IPS DF 6.9 (cell line): ENCODE measurements around the gene HEPHL1.

ENCODE experiments used
- DNase-seq: peaks from one replicate; pipeline ENCODE4 v3.0.0-alpha.2; 2013; ENCODE audit warnings: low read depth, low spot score
- H3K27ac ChIP-seq: one replicate; pipeline ENCODE4 v1.5.1; 2013; ENCODE audit warnings: low read length, control low read depth
- H3K27me3 ChIP-seq: 2 replicates; pipeline ENCODE4 v1.6.1; 2013; ENCODE audit warnings: mild to moderate bottlenecking, low read length; ENCODE audit not compliant: control insufficient read depth, insufficient read depth
- H3K36me3 ChIP-seq: 2 replicates; pipeline ENCODE4 v1.6.1; 2013; ENCODE audit warnings: low read length; ENCODE audit not compliant: control insufficient read depth, insufficient read depth
- H3K4me1 ChIP-seq: 2 replicates; pipeline ENCODE4 v1.6.1; 2013; ENCODE audit warnings: low read length; ENCODE audit not compliant: control insufficient read depth, insufficient read depth
- H3K4me3 ChIP-seq: 2 replicates; pipeline ENCODE4 v1.5.1; 2013; ENCODE audit warnings: mild to moderate bottlenecking, low read length
- H3K9me3 ChIP-seq: 2 replicates; pipeline ENCODE4 v1.6.1; 2013; ENCODE audit warnings: low read length, inconsistent platforms; ENCODE audit not compliant: control insufficient read depth, insufficient read depth
- WGBS: extraction: QIAGEN DNeasy Blood & Tissue Kit; methylation state at CpG from one replicate; pipeline ENCODE4 v1.1.7; 2013; ENCODE audit warnings: mixed read lengths, missing lambda C conversion rate; ENCODE audit not compliant: insufficient read length, insufficient coverage; 5-methylcytosine and 5-hydroxymethylcytosine counted together

HEPHL1 gene

GRCh38 chr11:94139416-94139815 lies 118.3 kb downstream of the HEPHL1 start:
- no peaks in the 10 kb centered on the region for H3K27me3 ChIP-seq
- WGBS: no CpG with 5 or more reads among the region's 4 CpGs
- H3K4me1 ChIP-seq: peaks cover 5% of the 10 kb centered on the region
- no peak overlapping the region for H3K27ac ChIP-seq
- H3K36me3 ChIP-seq: no peaks in the 10 kb centered on the region
- DNase-seq: no peak
- no peaks in the 10 kb centered on the region for H3K9me3 ChIP-seq
- H3K4me3 ChIP-seq: no peak overlapping the region

GRCh38 chr11:94140154-94140655 lies 119.1 kb downstream of the HEPHL1 start:
- H3K9me3 ChIP-seq: no peaks in the 10 kb centered on the region
- H3K36me3 ChIP-seq: no peaks in the 10 kb centered on the region
- peaks cover 1% of the 10 kb centered on the region; the same call in 1 of the 2 replicates for H3K4me1 ChIP-seq
- WGBS: no CpG with 5 or more reads among the region's 2 CpGs
- no peak overlapping the region for H3K4me3 ChIP-seq
- no peak for DNase-seq
- H3K27me3 ChIP-seq: no peaks in the 10 kb centered on the region
- no peak overlapping the region for H3K27ac ChIP-seq

GRCh38 chr11:94141511-94142307 lies 120.6 kb downstream of the HEPHL1 start:
- Histone ChIP-seq H3K4me3 (no peak overlapping the region), H3K4me1 (peaks cover 1% of the 10 kb centered on the region; the same call in 1 of the 2 replicates), H3K27me3 (no peaks in the 10 kb centered on the region), H3K27ac (no peak overlapping the region), H3K9me3 (no peaks in the 10 kb centered on the region), H3K36me3 (no peaks in the 10 kb centered on the region)
- WGBS: no CpG with 5 or more reads among the region's 12 CpGs
- no peak for DNase-seq

GRCh38 chr11:94142308-94143281 lies 121.4 kb downstream of the HEPHL1 start:
- no peak for DNase-seq
- H3K27ac ChIP-seq: no peak overlapping the region
- no CpG with 5 or more reads among the region's 7 CpGs for WGBS
- H3K4me1 ChIP-seq: peaks cover 3% of the 10 kb centered on the region; the same call in 1 of the 2 replicates
- no peaks in the 10 kb centered on the region for H3K36me3 ChIP-seq
- H3K27me3 ChIP-seq: no peaks in the 10 kb centered on the region
- no peaks in the 10 kb centered on the region for H3K9me3 ChIP-seq
- no peak overlapping the region for H3K4me3 ChIP-seq

GRCh38 chr11:94144216-94144615 lies 123.1 kb downstream of the HEPHL1 start:
- Histone ChIP-seq H3K4me3 (no peak overlapping the region), H3K9me3 (no peaks in the 10 kb centered on the region), H3K27ac (no peak overlapping the region), H3K27me3 (no peaks in the 10 kb centered on the region), H3K36me3 (no peaks in the 10 kb centered on the region), H3K4me1 (peaks cover 5% of the 10 kb centered on the region; the same call in 1 of the 2 replicates)
- no CpG with 5 or more reads among the region's 3 CpGs for WGBS
- no peak for DNase-seq

- Histone ChIP-seq H3K27me3 (no peaks in the 10 kb centered on the region), H3K36me3 (no peaks in the 10 kb centered on the region), H3K27ac (no peak overlapping the region), H3K4me3 (no peak overlapping the region), H3K4me1 (peaks cover 5% of the 10 kb centered on the region; the same call in 1 of the 2 replicates), H3K9me3 (no peaks in the 10 kb centered on the region)
- WGBS: no CpG with 5 or more reads among the region's 1 CpG
- DNase-seq: no peak
Observed at GRCh38 chr11:94144664-94145063, 123.5 kb downstream of the HEPHL1 start.

- Histone ChIP-seq H3K4me3 (no peak overlapping the region), H3K27me3 (no peaks in the 10 kb centered on the region), H3K9me3 (no peaks in the 10 kb centered on the region), H3K36me3 (no peaks in the 10 kb centered on the region), H3K4me1 (peaks cover 8% of the 10 kb centered on the region), H3K27ac (no peak overlapping the region)
- WGBS: no CpG with 5 or more reads among the region's 2 CpGs
- no peak for DNase-seq
Observed at GRCh38 chr11:94145431-94145830, 124.3 kb downstream of the HEPHL1 start.

GRCh38 chr11:94145916-94146315 lies 124.8 kb downstream of the HEPHL1 start:
- Histone ChIP-seq H3K27me3 (no peaks in the 10 kb centered on the region), H3K27ac (no peak overlapping the region), H3K4me1 (peaks cover 9% of the 10 kb centered on the region), H3K9me3 (no peaks in the 10 kb centered on the region), H3K36me3 (no peaks in the 10 kb centered on the region), H3K4me3 (no peak overlapping the region)
- no peak for DNase-seq
- no CpG with 5 or more reads among the region's 4 CpGs for WGBS

GRCh38 chr11:94147433-94147845 lies 126.3 kb downstream of the HEPHL1 start:
- no peak overlapping the region for H3K27ac ChIP-seq
- no peak overlapping the region for H3K4me3 ChIP-seq
- no CpG with 5 or more reads among the region's 9 CpGs for WGBS
- no peak for DNase-seq
- peaks cover 12% of the 10 kb centered on the region for H3K4me1 ChIP-seq
- H3K36me3 ChIP-seq: no peaks in the 10 kb centered on the region
- H3K27me3 ChIP-seq: no peaks in the 10 kb centered on the region
- H3K9me3 ChIP-seq: no peaks in the 10 kb centered on the region

GRCh38 chr11:94148189-94148588 lies 127.0 kb downstream of the HEPHL1 start:
- H3K27me3 ChIP-seq: no peaks in the 10 kb centered on the region
- no peaks in the 10 kb centered on the region for H3K36me3 ChIP-seq
- no peak overlapping the region for H3K4me3 ChIP-seq
- no CpG with 5 or more reads among the region's 2 CpGs for WGBS
- no peak for DNase-seq
- no peak overlapping the region for H3K27ac ChIP-seq
- H3K4me1 ChIP-seq: peaks cover 14% of the 10 kb centered on the region
- H3K9me3 ChIP-seq: no peaks in the 10 kb centered on the region
